GM19397 (cell line): Measurements from ENCODE around the gene HNF1A.
"Not testable (repeated sequence)": the region's sequence is repeated elsewhere in the genome, so short reads cannot be mapped to it uniquely, and the experiment has no call there.

Experiments
- ATAC-seq: cut with Tn5 transposase; IDR thresholded peaks from one replicate; pipeline ENCODE4 v1.9.1; 2021; ENCODE audit warnings: mild to moderate bottlenecking, moderate library complexity; ENCODE audit not compliant: unreplicated experiment

Gene HNF1A

GRCh38 chr12:120978296-120979219 lies at the start of gene HNF1A:
TSS of gene HNF1A (plus strand) at chr12:120978543. CDS start at chr12:120978769, 226 bp downstream.
- ATAC-seq = no peak

DNA sequence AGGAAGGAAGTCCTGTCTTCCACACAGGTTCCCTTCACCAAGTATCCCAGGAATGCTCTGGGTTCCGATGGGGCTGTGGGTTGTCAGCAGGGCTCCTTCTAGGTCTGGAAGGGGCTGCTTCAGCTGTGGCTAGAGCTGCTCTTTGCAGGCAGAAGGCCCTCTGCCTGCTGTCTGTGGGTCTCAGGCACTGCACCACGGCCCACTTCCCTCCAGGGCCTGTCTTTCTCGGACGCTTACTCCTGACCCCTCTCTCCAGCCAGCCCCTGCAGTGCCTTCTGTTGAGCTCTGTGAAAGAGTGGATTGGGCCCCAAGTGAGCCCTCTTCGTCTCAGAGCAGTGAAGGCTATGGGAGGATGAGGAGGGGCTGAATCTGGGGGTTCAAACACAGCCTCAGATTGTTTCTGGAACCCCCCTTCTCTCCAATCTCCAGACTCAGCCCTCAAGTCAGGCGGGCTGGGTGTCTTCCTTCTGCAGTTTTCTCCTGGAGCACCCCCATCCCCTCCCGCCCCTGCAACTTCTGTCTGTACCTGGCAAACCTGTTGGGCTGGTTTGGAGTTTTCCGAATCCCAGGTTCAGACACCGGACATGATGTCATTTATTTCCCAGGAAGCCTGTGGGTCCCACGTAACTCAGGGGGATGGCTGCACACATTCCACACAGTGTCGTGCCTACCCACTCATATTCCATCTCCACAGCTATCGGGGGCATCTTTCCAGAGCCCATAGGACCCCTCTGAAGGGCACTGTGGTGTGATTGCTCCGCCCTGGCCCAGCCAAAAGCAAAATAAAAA lies 49.3 kb upstream of the HNF1A start:
- ATAC-seq = no peak

GRCh38 chr12:120930032-120930431 lies 48.3 kb upstream of the HNF1A start:
- ATAC-seq = no peak

GRCh38 chr12:120932058-120932457 lies 46.3 kb upstream of the HNF1A start:
- ATAC-seq = no peak

DNA sequence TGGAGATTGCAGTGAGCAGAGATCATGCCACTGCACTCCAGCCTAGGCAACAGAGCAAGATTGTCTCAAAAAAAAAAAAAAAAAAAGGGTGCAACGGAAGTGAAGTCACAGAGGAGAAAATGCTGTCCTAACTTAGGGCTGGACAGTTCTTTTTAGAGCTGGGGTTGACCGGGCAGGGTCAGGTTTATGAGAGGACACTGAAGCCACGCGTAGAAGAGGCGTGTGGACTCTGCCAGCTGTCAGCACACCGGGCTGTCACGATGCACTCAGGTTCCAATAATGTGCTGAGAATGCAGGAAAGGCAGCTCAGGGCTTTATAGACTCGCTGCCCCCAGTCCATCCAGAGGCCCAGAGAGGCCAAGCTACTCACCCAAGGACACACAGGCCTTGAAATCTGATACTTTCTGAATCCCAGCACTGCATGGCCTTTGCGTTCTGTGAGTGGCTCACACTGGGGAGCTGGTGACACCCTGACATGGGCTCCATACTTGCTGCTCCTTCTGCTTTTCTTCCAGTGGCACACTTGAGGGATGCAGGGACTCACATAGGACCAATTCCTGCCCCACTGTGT lies 45.3 kb upstream of the HNF1A start:
- ATAC-seq = no peak

- ATAC-seq = no peak
Measured at GRCh38 chr12:120933786-120934185, 44.6 kb upstream of the HNF1A start.

- no peak for ATAC-seq
Measured at GRCh38 chr12:120936197-120936596, 42.1 kb upstream of the HNF1A start.

- no peak for ATAC-seq
Measured at GRCh38 chr12:120938496-120938895, 39.8 kb upstream of the HNF1A start.

DNA sequence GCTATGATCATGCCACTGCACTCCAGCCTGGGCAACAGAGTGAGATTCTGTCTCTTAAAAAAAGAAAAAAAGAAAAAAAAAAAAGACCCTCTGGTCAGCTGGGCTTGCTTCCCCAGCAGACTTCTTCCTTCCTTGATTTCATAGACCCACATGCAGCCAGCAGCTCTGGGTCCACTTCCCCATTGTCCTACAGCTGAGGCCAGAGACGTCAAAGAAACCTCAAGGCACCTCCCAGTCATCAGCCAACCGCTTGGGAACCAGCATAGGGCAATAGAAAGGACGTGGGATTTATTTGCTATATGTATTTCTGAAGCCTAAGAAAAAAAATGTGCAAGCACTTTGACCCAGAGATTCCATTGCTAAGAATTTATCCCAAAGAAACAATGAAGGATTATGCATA lies 38.8 kb upstream of the HNF1A start:
- ATAC-seq = no peak

DNA sequence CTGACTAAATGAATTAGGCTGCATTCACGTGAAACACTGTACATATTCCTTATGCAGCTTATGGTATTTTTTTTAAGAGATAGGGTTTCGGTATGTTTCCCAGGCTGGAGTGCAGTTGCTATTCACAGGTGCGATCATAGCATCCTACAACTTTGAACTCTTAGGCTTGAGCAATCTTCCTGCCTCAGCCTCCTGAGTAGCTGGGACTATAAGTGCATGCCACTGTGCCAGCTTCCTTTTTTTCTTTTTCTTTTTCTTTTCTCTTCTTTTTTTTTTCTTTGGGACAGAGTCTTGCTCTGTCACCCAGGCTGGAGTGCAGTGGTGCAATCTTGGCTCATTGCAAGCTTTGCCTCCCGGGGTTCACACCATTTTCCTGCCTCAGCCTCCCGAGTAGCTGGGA lies 38.3 kb upstream of the HNF1A start:
- ATAC-seq = no peak

DNA sequence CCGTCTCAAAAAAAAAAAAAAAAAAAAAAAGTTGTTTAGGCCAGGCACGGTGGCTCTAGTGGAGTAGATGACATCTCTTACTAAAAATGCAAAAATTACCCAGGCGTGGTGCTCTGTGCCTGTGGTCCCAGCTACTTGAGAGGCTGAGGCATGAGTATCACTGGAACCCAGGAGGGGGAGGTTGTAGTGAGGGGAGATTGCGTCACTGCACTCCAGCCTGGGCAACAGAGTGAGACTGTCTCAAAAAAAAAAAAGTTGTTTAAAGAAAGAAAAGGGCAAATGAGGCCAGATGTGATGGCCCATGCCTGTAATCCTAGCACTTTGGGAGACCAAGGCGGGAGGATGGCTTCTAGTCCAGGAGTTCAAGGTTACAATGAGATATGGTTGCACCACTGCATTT lies 37.5 kb upstream of the HNF1A start:
- no peak for ATAC-seq

GRCh38 chr12:120941412-120941811 lies 36.9 kb upstream of the HNF1A start:
- ATAC-seq = no peak

GRCh38 chr12:120941846-120942405 lies 36.4 kb upstream of the HNF1A start:
- ATAC-seq = no peak

DNA sequence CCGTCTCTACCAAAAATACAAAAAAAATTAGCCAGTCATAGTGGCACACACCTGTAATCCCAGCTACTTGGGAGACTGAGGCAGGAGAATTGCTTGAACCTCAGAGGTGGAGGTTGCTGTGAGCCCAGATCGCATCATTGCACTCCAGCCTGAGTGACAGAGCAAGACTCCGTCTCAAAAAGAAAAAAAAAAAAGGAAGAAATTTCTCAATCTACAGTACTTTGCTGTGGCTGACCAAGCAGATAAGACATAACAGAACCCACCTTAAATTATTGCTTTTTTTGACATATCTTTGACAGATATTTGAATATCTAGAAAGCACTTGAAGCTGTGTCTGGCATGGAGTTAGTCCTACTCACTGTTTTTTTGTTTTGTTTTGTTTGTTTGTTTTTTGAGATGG lies 34.9 kb upstream of the HNF1A start:
- no peak for ATAC-seq

GRCh38 chr12:120944645-120945217 lies 33.6 kb upstream of the HNF1A start:
- ATAC-seq = no peak

GRCh38 chr12:120945516-120945915 lies 32.8 kb upstream of the HNF1A start:
- not testable (repeated sequence) for ATAC-seq

- ATAC-seq = not testable (repeated sequence)
Measured at GRCh38 chr12:120950260-120950799, 28.0 kb upstream of the HNF1A start.

- no peak for ATAC-seq
Measured at GRCh38 chr12:120950807-120951206, 27.5 kb upstream of the HNF1A start.

- ATAC-seq = no peak
Measured at GRCh38 chr12:120955232-120955631, 23.1 kb upstream of the HNF1A start.

DNA sequence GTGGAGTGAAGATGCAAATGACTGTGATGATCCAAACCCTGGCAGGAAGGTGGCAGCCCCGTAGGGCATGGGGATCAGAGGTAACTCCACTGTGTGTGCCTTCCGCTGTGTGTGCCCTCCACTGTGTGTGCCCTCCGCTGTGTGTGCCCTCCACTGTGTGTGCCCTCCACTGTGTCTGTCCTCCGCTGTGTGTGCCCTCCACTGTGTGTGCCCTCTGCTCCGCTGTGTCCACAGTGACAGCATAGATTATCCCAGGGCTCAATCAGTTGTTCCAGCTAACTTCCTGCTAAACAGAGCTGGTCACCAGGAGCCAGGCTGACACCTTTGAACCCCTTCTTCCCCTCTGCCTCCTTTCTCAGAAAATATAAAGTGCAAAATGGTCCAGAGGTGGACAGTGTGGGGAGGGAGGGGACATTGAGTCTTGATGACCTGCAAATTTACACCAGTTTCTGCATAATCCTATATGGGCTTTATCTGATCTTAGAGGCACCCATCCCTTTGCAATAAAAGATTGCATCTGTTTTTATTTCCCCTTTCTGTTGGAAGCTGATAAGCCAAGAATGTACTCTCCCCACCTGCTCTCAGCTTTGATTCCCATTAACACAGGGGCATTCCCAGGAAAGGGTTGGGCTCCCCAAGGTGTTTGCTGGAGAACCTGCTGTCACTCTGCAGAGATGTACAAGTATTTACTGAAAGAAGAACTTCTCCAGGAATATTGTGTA lies 21.6 kb upstream of the HNF1A start:
- ATAC-seq = no peak
